Astrocyte (in vitro differentiated cells and primary cell): ENCODE data around the gene CPEB3. TPM values are rescaled to one million over a fixed set of nuclear protein-coding genes. Genes with fewer than 3 reads are reported as not detected.

ENCODE experiments used
- DNase-seq: peaks from one replicate; pipeline ENCODE4 v3.0.0-alpha.2; 2010; ENCODE audit warnings: low read depth
- FAIRE-seq: peaks from 2 replicates; lab custom pipeline; 2011; peaks lifted over from hg19 to GRCh38; lab: Jason Lieb, UNC
- H2AFZ ChIP-seq: 2 replicates; pipeline ENCODE4 v1.6.0; 2012; ENCODE audit warnings: low read depth, low read length, inconsistent platforms
- H3K27ac ChIP-seq: 2 replicates; pipeline ENCODE4 v1.5.1; 2011; ENCODE audit warnings: low read depth, low read length, inconsistent platforms
- H3K27me3 ChIP-seq: 2 replicates; pipeline ENCODE4 v1.6.0; 2011; ENCODE audit warnings: low read length, inconsistent platforms; ENCODE audit not compliant: insufficient read depth
- H3K36me3 ChIP-seq: 2 replicates; pipeline ENCODE4 v1.5.1; 2011; ENCODE audit warnings: low read length, inconsistent platforms; ENCODE audit not compliant: insufficient read depth
- H3K4me1 ChIP-seq: 2 replicates; pipeline ENCODE4 v1.5.1; 2011; ENCODE audit warnings: low read length, inconsistent platforms; ENCODE audit not compliant: insufficient read depth
- H3K4me2 ChIP-seq: 2 replicates; pipeline ENCODE4 v1.6.0; 2012; ENCODE audit warnings: low read length, inconsistent platforms
- H3K4me3 ChIP-seq: 2 replicates; pipeline ENCODE4 v1.5.1; 2011; ENCODE audit warnings: low read depth, mild to moderate bottlenecking, low read length, inconsistent platforms; ENCODE audit not compliant: insufficient read depth
- H3K79me2 ChIP-seq: 2 replicates; pipeline ENCODE4 v1.6.0; 2012; ENCODE audit warnings: mild to moderate bottlenecking, low read length, inconsistent platforms; ENCODE audit not compliant: insufficient read depth
- H3K9ac ChIP-seq: 2 replicates; pipeline ENCODE4 v1.6.0; 2012; ENCODE audit warnings: mild to moderate bottlenecking, low read length, inconsistent platforms
- H3K9me3 ChIP-seq: 2 replicates; pipeline ENCODE4 v1.5.1; 2012; ENCODE audit warnings: low read depth, mild to moderate bottlenecking, low read length, inconsistent platforms; ENCODE audit not compliant: insufficient read depth
- H4K20me1 ChIP-seq: 2 replicates; pipeline ENCODE4 v1.6.0; 2012; ENCODE audit warnings: low read length, inconsistent platforms; ENCODE audit not compliant: insufficient read depth
- H3K27ac Mint-ChIP-seq: one replicate; pipeline ENCODE4 v1.8.0; 2021; ENCODE audit warnings: mild to moderate bottlenecking, mixed read lengths; ENCODE audit not compliant: unreplicated experiment
- H3K27me3 Mint-ChIP-seq: one replicate; pipeline ENCODE4 v1.8.0; 2021; ENCODE audit warnings: low read depth, mixed read lengths; ENCODE audit not compliant: unreplicated experiment
- H3K36me3 Mint-ChIP-seq: one replicate; pipeline ENCODE4 v1.8.0; 2021; ENCODE audit warnings: low read depth, mixed read lengths; ENCODE audit not compliant: unreplicated experiment
- H3K4me1 Mint-ChIP-seq: one replicate; pipeline ENCODE4 v1.8.0; 2021; ENCODE audit warnings: low read depth, mixed read lengths; ENCODE audit not compliant: unreplicated experiment
- H3K4me3 Mint-ChIP-seq: one replicate; pipeline ENCODE4 v1.8.0; 2021; ENCODE audit warnings: mild to moderate bottlenecking, moderate library complexity, mixed read lengths; ENCODE audit not compliant: unreplicated experiment
- H3K9me3 Mint-ChIP-seq: one replicate; pipeline ENCODE4 v1.8.0; 2021; ENCODE audit warnings: mild to moderate bottlenecking, mixed read lengths; ENCODE audit not compliant: unreplicated experiment
- EZH2 ChIP-seq: IDR thresholded peaks from 2 replicates; pipeline ENCODE4 v1.6.1; 2012; ENCODE audit warnings: mild to moderate bottlenecking, low read length, inconsistent platforms; ENCODE audit not compliant: insufficient read depth
- total RNA-seq: library from RNA; stranded (reverse); gene quantifications from 2 replicates; pipeline ENCODE4 v1.2.1, GENCODE V29; 2021
- TF ChIP-seq, protein P1 (sequence below): IDR thresholded peaks from 2 replicates; pipeline ENCODE4 v1.5.1; 2011; ENCODE audit warnings: low read depth, mild to moderate bottlenecking, inconsistent platforms, low read length, moderate library complexity; ENCODE audit not compliant: insufficient read depth

The CPEB3 gene
- total RNA-seq, 1 donor from 2014 or later, result 1.6 TPM

DNA sequence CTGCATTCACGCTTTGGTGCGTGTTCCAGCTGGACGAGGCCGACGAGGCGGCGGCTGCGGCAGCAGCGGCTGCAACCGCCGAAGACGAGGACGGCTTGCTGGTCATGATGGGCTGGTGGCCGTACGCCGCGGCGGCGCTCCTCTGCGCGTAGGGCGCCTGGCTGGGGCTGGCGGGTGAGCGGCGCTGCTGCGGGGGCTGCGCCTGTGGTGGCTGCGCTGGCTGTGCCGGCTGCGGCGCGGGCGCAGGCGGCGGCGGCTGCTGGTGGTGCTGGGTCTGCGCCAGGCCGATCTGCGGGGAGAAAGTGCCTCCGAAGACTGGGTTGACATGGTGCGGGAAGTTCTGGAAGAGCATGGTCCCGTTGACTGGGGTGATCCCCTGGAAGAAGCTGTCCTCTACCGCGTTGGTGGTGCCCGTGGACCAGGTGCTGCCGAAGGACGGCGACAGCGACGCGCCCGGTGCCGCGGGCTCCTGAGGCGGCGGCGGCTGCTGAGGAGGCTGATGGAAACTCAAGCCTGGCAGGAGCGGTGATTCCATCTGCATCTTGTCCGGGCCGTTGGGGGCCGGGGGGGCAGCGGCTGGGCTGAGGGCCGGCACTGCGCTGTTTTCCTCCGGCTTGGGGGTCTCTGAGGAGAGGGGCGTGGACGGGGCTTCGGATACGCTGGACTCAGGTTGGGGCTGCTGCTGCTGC is 51.1 kb downstream of the CPEB3 start:
- H3K9ac ChIP-seq, result peak overlapping the region; percentile 75
- no peaks in the 10 kb centered on the region for H3K79me2 ChIP-seq
- FAIRE-seq, result no peak
- Mint-ChIP-seq H3K9me3 (no peaks in the 10 kb centered on the region), H3K27me3 (peaks cover 16% of the 10 kb centered on the region), H3K36me3 (no peaks in the 10 kb centered on the region), H3K27ac (peak overlapping the region; percentile 96), H3K4me1 (peaks cover 14% of the 10 kb centered on the region), H3K4me3 (peak overlapping the region; percentile 94)
- peak overlapping the region; percentile 86 for H2AFZ ChIP-seq
- peaks cover 6% of the 10 kb centered on the region for H4K20me1 ChIP-seq
- no peaks in the 10 kb centered on the region for H3K9me3 ChIP-seq
- no peak for TF ChIP-seq EZH2
- TF ChIP-seq, protein P1, sequence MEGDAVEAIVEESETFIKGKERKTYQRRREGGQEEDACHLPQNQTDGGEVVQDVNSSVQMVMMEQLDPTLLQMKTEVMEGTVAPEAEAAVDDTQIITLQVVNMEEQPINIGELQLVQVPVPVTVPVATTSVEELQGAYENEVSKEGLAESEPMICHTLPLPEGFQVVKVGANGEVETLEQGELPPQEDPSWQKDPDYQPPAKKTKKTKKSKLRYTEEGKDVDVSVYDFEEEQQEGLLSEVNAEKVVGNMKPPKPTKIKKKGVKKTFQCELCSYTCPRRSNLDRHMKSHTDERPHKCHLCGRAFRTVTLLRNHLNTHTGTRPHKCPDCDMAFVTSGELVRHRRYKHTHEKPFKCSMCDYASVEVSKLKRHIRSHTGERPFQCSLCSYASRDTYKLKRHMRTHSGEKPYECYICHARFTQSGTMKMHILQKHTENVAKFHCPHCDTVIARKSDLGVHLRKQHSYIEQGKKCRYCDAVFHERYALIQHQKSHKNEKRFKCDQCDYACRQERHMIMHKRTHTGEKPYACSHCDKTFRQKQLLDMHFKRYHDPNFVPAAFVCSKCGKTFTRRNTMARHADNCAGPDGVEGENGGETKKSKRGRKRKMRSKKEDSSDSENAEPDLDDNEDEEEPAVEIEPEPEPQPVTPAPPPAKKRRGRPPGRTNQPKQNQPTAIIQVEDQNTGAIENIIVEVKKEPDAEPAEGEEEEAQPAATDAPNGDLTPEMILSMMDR, result no peak
- peaks cover 15% of the 10 kb centered on the region for H3K4me1 ChIP-seq
- no peaks in the 10 kb centered on the region for H3K27me3 ChIP-seq
- H3K4me2 ChIP-seq, result peak overlapping the region; percentile 95
- H3K36me3 ChIP-seq, result no peaks in the 10 kb centered on the region
- no peak overlapping the region for H3K27ac ChIP-seq
- DNase-seq, result peak; percentile 29
- H3K4me3 ChIP-seq, result peak overlapping the region; percentile 75

DNA sequence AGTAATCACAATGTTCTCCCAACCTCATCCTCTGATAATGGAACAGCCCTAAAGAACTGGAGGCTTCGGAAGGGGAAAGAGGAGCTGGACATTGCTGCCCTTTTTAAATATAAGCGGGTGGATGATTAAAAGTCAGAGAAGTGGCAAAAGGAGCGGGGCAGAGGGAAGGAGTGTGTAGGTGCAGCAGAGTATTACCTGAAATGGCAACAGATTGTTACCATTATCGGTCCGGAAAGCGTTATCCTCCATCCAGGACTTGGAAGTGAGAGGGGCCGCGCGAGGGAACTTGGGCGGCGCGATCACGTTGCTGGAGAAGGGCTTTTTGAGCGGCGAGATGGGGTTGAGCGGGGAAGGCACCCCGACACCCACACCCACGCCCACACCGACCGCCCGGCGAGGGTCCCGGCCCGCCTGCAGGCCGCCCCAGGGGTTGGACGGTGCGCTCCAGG is 51.7 kb downstream of the CPEB3 start:
- no peak for DNase-seq
- Histone ChIP-seq H2AFZ (peak overlapping the region; percentile 86), H3K9ac (peak overlapping the region; percentile 75), H3K4me1 (peaks cover 15% of the 10 kb centered on the region), H3K79me2 (no peaks in the 10 kb centered on the region), H3K27me3 (no peaks in the 10 kb centered on the region), H3K4me3 (peak overlapping the region; percentile 75), H3K9me3 (no peaks in the 10 kb centered on the region), H3K36me3 (no peaks in the 10 kb centered on the region), H4K20me1 (peaks cover 6% of the 10 kb centered on the region), H3K4me2 (peak overlapping the region; percentile 95), H3K27ac (no peak overlapping the region)
- no peak for FAIRE-seq
- Mint-ChIP-seq H3K27ac (peak overlapping the region; percentile 56), H3K27me3 (peaks cover 16% of the 10 kb centered on the region), H3K9me3 (no peaks in the 10 kb centered on the region), H3K4me3 (peak overlapping the region; percentile 94), H3K36me3 (no peaks in the 10 kb centered on the region), H3K4me1 (peaks cover 14% of the 10 kb centered on the region)
- no peak for TF ChIP-seq EZH2
- TF ChIP-seq, protein P1, result no peak

DNA sequence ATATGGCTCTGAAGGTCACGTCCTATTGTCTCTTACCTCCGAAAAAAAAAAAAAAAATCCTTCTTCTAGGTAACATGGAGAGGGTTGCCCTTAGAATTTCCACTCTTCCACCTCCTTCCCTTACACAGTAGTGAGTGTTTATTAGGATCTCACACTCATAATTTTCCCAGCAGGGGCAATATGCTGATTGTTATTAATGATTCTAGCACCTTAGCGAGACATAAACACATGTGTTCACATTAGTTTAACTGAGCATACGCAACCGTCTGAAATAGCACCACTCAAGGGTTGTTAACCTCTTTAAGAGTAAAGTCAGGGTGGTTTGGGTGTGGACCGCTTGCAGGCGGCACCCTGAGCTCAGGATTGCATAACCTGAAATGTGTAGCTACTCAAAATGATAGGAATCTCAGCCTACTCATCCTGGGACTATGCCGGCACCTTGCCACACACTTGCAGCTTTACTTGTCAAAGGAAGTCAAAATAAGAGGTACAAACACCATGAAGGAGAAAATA is 52.2 kb downstream of the CPEB3 start:
- peaks cover 15% of the 10 kb centered on the region for H3K4me1 ChIP-seq
- FAIRE-seq (no peak), DNase-seq (peak; percentile 72)
- H3K27me3 ChIP-seq, result no peaks in the 10 kb centered on the region
- H3K9ac ChIP-seq, result no peak overlapping the region
- peak overlapping the region; percentile 56 for H3K27ac Mint-ChIP-seq
- no peaks in the 10 kb centered on the region for H3K9me3 Mint-ChIP-seq
- no peak overlapping the region for H3K27ac ChIP-seq
- H3K4me1 Mint-ChIP-seq, result peaks cover 14% of the 10 kb centered on the region
- H3K36me3 Mint-ChIP-seq, result no peaks in the 10 kb centered on the region
- no peaks in the 10 kb centered on the region for H3K9me3 ChIP-seq
- peak overlapping the region; percentile 95 for H3K4me2 ChIP-seq
- peak overlapping the region; percentile 86 for H2AFZ ChIP-seq
- no peaks in the 10 kb centered on the region for H3K79me2 ChIP-seq
- peak overlapping the region; percentile 75 for H3K4me3 ChIP-seq
- H4K20me1 ChIP-seq, result peaks cover 6% of the 10 kb centered on the region
- no peaks in the 10 kb centered on the region for H3K36me3 ChIP-seq
- peak overlapping the region; percentile 88 for H3K4me3 Mint-ChIP-seq
- TF ChIP-seq, protein P1, result no peak
- TF ChIP-seq EZH2, result no peak
- peaks cover 16% of the 10 kb centered on the region for H3K27me3 Mint-ChIP-seq
